LHCN-M2 (cell line): ENCODE data around the gene HASPIN. TPM values are rescaled to one million over a fixed set of nuclear protein-coding genes. Genes with fewer than 3 reads are reported as not detected.

Experiments
- DNase-seq: peaks from one replicate; pipeline ENCODE4 v3.0.0-alpha.2; 2012; ENCODE audit warnings: low read depth
- polyA plus RNA-seq: library from polyadenylated mRNA; unstranded; fragments of >200 nt; gene quantifications from one replicate; pipeline ENCODE4 v1.2.1, GENCODE V29; 2012; ENCODE audit warnings: missing spikeins
- total RNA-seq: library from RNA; depleted of rRNA; stranded (reverse); fragments of >200 nt; gene quantifications from 2 replicates; pipeline ENCODE4 v1.2.3, GENCODE V29; 2014; rRNA removed

HASPIN gene
- total RNA-seq, result 14.7 and 17.0 TPM in 2 replicates
- 3.7 TPM for polyA plus RNA-seq

DNA sequence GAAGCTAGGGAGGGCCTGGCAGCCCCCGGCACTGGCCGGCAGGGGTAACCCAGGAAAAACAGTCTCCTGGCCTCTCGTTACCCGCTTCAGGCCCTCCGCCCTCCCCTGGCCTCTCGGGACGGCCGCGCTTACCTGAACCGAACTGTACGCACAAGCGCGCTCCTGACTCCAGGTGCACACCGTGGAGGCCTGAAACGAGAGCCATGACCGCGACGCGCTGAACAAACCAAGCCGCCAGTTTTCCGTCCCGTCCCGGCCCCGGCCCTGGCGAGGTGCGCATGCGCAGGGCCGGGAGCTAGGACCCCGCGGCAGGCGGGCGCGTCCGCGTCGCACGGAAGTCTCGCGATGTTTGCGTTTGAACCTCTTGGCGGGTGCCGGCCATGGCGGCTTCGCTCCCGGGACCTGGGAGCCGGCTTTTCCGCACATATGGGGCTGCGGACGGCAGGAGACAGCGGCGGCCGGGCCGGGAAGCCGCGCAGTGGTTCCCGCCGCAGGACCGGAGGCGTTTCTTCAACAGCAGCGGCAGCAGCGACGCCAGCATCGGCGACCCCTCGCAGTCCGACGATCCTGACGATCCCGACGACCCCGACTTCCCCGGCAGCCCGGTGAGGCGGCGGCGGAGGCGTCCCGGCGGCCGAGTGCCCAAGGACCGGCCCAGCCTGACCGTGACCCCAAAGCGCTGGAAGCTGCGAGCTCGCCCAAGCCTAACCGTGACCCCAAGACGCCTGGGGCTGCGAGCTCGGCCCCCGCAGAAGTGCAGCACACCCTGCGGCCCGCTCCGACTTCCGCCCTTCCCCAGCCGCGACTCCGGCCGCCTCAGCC lies at the start of gene HASPIN:
HASPIN (plus strand) TSS at position 348 of the 822 bp plus-strand sequence; CDS start at position 381, 33 bp downstream.
- DNase-seq, result peak; percentile 84

DNA sequence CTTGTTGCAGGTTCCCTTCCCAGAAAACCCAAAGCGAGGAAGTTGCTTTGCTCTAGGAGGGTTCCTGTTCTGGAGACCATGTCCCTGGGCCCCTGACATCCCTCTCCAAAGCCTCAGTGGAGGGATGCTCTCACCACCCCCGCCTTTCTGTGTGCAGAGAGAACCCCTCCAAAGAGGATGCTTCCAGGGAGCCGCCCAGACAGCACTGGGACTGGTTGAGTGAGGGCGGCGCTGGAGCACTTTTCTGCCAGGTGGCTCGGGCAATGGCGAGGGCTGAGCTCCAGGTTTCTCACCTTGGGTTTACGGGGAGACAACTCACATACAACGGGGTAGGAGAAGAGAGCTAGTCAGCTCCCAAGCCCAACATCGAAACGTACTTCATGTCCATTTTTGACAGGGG lies 47.8 kb upstream of the HASPIN start:
- no peak for DNase-seq

DNA sequence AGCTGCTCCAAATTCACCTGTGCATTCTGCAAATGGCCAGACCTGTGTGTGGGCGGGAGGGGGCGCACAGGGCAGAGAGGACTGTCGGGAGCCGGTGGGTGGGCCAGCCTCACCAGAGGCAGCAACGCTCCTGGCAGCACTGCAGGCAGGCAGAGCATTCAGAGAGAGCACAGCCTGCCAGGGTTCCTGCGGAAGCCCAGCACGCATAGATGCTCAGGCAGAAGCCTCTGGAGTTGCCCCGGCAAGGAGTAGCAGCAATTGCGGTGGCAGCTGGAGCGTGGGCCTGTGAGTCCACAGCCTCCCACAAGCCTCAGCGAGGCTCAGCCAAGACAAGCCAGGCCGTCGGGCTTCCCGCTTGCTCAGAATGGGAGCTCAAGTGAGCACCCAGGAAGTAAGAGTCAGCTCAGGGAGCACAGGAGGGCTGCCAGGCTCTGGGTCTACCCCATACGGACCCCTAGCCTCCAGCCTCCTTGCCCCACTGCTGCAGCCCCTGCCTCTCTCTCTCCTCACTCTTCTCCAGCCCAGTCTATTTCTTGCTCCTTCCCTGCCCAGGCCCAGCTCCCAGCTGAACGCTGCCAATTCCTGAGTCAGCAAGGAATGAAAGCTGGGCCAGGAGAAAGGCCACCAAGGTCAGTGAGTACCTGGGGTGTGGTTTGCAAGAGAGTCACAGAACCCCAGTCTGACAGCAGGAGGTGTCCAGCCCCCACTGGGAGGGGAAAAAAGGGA lies 45.4 kb upstream of the HASPIN start:
- DNase-seq, result no peak

DNA sequence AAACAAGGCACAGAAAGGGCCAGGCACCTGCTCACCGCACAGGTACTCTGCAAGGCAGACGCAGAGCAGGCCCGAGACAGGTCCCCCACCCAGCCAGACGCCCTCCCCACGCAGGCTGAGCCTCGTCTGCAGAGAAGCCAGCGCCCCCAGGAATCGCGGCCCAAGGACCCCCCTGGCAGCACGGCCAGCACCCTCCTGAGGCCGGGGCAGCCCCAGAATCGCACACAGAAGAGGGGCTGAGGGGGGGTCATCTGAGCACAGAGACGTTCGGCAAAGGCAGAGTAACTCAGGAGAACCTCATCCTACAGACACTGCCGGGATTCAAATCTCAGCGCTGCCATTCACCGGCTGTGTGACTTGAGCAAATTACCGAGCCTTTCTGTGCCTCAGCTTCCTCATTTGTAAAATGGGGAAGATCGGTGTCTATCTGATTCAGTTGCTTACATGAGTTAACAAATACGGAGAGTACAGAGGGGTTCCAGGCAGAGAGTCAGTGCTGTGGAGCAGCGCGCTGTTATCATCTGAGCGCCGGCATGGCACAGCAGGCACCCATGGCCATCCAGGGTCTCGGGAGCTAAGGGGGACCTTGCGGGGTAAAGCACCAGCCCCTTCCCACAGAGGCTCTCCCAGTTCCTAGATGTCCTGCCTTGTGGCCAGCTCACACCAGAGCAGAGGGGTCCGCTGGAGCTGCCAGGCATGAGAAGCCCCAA lies 44.7 kb upstream of the HASPIN start:
- no peak for DNase-seq

DNA sequence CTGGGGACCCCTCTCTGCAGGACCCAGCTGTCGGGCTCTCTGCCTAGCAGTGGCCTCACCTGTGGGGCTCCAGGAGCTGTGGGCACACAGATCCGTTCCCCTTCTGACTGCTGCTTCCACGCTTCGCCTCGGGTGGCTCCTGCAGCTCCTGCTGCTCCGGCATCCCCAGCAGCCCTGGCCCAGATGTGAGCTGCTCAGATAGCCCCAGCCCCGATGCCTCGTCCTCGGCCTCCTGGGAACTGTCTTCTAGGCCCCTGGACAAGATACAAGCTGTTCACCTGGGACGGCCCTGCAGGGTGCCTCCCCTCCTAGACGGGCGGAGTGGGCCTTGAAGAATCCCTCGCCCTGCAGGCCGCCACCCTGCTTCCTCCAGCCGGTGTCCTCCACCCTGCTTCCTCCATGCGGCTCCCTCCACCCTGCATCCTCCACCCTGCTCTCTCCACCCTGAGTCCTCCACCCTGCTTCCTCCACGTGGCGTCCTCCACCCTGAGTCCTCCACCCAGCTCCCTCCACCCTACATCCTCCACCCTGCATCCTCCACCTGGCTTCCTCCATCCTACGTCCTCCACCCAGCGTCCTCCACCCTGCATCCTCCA lies 44.1 kb upstream of the HASPIN start:
- no peak for DNase-seq

DNA sequence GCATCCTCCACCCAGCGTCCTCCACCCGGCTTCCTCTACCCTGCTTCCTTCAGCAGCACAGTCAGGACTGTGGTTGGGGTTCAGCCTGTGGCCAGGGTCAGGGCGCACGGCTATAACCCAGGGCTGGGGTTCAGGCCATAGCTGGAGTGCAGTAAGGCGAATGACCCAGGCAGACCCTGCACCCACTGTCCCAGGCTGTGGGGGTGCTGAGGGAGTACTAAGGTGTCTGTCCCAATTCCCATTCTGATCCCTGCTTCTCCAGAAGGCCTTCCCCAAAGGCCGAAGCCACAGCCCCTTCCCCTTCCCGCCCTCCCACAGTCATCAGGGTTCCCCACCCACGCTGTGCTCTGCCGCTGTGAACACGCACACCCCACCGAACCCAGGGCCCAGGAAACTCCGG lies 42.6 kb upstream of the HASPIN start:
- DNase-seq, result no peak

DNA sequence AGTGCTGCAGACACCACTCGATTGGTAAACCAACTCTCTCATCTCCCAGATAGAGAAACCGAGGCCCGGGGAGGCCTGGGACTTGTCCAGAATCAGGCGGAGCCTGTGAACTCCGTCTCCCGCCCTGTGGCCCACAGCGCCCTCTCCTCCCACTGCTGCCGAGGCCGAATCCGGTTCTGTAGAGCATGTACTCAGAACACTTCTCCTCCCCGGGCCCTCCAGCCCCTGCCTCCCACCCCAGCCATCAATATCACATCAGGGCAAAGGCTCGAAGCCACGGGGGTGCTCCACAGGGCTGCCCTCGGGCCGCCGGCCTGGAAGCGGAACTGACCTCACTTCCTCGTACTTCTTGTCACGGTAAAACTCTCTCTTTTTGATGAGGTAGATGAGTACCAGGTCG lies 42.1 kb upstream of the HASPIN start:
- no peak for DNase-seq

DNA sequence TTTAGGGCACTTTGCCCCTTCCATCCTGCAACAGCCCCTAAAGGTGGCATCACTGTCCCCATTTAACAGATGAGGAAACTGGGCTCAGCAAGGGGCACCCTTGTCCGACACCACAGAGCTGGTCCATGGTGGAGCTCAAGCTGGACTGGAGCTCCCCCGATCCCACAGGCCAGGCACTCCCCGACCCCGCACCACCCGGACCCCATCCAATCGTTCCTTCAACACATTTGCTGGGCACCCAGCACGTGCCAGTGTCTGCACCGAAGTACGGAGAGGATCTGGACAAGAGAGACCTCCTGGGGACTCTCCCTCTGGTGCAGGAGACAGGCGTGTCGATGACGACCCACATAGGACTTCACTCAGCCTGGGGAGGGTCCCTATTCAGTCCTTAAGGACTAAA lies 41.7 kb upstream of the HASPIN start:
- no peak for DNase-seq

DNA sequence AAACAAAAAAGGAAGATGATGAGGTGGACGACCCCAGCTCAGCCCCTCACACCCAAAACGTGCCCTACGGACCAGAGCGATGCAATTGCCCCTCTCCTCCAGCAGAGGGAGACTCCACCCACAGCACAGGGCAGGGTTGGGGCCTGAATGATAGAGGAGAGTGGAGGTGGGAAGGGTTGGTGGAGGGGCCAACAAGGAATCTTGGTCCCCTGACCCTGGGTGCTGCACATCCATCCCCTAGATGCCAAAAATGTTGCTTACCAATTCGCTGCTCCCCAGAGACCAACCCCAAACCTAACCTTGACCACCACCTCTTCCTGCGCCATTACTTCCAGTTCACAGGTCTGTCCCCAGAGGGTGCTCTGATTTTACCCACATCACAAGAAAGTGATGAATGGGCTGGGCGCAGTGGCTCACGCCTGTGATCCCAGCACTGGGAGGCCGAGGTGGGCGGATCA lies 40.6 kb upstream of the HASPIN start:
- peak; percentile 21 for DNase-seq

DNA sequence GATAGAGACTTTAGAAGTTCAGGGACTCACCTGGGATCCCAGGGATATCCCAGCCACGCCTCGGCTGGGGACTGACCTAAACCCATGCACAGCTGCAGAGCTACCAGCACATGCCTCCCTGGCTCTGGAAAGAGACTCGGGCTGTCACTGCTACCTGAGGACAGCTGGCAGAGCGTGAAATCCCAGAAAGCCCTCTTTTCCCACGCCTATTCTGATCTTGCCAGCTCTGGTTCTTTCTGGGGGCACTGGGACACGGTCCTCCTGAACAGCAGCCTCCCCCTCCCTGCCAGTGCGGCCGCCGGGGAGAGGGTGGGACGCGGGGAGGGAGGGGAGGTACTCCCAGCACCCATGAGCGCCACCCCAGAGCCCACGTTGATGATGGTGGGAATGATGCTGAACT lies 38.5 kb upstream of the HASPIN start:
- no peak for DNase-seq

DNA sequence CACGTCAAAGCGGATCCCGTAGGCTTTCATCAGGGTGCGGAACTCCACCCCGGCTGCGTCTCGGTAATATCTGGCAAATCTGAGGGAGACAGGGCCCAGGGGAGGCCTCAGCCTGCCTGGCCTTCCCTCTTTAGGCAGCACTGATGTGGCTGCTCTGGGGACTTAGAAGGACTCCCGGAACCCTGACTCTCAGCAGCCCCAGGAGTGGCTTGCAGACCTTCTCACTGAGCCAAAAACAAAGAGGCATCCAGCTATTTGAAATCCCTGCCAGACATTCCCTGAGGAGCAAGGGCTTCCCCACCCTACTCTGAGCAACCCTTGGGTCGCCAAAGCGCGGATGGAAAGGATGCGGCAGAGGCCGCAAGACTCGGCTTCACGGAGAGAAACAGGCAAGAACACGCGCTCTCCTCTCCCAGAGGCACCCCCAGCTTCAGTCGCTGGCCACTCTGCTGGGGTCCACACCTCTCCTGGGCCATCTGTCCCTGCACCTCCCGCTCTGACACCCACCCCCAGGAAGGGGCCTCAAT lies 35.6 kb upstream of the HASPIN start:
- no peak for DNase-seq

DNA sequence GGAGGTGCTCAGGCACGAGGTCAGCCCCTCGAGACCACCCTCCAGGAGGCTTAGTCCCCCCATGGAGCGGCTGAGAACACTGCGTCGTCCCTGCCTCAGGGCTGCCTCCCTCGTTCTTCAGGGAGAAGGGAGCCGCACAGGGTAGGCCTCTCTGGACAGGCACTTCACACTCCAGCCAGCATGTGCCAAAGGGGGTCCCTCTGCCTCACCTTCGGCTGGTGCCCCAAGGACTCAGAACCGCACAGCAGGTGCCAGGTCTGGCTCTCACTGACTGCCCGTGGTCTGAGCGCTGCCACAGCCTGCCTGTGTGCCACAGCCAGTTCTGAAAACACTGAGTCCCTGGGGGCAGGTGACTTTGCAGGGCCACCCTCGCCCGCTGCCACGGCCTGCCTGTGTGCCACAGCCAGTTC lies 34.8 kb upstream of the HASPIN start:
- DNase-seq, result no peak

DNA sequence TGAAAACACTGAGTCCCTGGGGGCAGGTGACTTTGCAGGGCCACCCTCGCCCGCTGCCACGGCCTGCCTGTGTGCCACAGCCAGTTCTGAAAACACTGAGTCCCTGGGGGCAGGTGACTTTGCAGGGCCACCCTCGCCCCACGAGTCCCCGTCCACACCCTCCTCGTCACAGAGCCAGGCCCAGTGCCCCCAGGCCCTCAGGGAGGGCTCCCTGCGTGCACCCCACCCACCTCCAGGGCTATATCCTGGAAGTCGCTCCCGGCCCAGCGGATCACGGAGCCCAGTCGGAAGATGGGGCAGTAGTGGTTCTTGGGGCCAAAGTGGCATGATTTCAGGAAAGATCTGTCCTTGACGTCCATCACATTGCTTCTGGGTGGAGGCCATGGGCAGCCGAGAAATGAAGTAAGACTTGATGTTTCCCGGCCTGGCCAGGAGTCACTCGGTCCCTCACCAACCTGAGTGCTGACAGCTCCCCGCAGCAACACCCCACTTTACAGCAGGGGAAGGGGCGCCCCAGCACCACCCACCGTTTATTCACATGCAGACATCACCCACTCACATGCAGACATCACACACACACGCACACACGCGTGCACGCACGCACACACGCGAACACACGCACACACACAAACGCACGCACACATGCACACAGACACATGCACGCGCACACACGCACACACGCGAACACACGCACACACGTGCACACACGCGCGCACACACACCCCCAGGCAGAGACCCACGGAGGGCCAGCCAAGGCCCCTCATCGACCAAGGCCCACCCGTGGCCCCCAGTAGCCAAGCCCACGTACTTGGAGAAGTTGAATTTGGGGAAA lies 34.2 kb upstream of the HASPIN start:
- no peak for DNase-seq

DNA sequence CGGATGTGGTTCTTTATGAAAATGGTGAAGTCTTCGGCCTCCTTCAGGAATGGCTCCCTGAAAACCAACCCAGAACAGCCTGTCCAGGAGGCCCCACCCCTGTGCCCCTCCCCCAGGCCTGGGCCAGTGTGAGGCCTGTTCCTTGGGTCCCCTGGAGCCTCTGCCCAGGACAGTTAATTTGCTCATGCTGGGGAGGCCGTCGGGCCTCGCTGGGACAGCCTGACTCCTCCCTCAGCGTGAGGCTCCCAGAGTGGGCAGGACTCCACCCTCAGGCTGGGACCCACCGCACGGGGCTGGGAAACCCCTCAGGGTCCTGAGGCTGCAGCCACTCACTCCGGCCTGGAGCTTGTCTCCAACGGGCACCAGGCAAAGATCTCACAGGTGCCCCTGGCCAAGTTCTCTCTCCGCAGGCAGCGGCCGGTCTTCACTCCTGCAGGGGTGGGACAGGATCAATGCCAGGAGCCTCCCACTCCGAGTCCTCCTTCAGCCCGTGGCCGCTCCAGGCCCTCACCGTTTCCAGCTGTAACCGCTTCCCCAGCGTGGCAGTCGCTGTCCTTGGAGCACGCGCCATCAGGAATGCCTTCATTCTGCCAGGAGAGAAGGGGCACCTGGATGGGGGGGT lies 33.5 kb upstream of the HASPIN start:
- DNase-seq, result no peak

DNA sequence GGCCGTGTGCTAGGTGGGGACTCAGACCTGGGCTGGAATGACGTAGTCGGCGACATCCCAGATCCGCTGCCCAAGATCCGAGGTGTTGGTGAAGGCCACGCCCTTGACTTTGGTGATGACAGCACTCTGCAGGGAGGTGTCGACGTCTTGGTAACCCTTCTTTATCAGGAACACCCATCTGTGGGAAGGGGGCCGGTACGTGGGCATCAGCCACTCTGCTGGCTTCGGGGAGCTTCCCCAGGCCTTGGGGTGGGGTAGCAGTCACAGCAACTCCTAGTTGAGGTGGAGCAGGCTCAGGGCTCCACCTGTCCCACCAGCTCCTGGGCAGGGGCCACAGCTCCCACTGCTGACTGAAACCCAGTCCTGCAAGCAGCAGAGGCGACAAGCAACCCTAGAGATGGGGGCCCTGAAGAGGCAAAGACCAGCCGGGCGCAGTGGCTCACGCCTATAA lies 32.1 kb upstream of the HASPIN start:
- no peak for DNase-seq

DNA sequence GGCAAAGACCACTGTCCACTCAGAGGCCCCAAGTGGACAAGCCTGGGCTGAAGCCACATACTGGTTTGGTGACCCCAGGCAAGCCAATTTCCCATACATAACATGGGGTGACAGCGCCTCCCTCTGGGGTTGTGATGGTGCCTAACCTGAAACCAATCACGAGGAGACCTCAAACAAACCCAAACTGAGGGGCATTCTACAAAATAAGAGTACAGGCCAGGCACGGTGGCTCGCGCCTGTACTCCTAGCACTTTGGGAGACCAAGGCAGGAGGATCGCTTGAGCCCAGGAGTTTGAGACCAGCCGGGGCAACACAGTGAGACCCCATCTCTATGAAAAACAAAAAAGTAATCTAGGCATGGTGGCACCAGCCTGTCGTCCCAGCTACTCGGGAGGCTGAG lies 31.4 kb upstream of the HASPIN start:
- DNase-seq, result no peak

DNA sequence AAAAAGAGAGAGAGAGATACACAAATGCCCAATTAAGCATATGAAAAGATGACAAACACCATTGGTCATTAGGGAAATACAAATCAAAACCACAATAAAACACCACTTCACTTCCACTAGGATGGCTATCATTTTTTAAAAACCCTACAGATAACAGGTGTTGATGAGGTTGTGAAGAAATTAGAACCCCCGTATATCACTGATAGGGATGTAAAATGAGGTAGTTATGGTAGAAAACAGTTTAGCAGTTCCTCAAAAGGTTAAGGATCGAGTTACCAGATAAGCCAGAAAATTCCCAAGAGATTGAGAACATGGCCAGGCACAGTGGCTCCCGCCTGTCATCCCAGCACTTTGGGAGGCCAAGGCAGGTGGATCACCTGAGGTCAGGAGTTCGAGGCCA lies 30.6 kb upstream of the HASPIN start:
- DNase-seq, result no peak

DNA sequence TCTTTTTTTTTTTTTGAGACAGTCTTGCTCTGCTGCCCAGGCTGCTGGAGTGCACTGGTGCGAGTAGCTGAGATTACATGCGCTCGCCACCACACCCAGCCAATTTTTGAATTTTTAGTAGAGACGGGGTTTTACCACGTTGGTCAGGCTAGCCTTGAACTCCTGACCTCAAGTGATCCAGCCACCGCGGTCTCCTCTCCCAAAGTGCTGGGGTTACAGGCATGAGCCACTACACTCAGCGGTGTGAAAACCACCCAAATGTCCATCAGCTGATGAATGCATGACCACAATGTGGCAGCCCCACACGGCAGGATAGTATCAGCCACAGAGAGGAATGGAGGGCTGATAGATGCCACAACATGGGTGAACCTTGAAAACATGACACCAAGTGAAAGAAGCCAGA lies 29.9 kb upstream of the HASPIN start:
- DNase-seq, result peak; percentile 63

DNA sequence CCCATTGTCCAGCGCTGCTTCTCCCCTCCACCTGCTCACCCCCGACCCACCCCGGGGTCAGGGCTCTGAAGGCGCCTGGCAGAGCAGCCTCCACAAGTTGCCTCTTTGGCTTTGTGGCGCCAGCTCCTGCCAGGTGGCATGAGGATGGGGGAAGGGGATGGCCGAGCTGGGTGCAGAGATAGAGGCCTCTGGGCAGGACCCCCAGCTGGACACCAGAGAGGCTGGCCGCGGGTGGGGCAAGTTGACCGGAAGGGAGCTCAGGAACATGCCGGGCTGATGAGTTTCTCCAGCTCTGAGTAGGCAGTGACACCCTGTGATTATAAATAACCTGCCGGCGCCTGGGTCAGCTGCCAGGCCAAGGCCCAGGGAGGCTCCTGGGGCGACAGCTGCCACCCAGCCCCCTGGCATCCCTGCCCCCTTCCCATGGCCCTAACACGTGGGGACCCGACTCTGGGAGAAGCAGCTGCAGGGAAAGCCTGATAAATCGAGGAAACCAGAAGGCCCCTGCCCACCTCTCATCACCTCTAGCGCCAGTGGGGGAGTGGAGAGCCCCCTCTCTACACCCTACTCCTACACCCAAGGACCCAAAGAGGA lies 28.5 kb upstream of the HASPIN start:
- peak; percentile 81 for DNase-seq
